Aorta (tissue), 5 donors: ENCODE results near the gene CIB1. TPM values are rescaled to one million over a fixed set of nuclear protein-coding genes. Genes with fewer than 3 reads are reported as not detected.

Source experiments
- ATAC-seq: fragments of 200-7000 bp; cut with Tn5 transposase; one replicate; pipeline ENCODE4 v1.9.1; 2022; ENCODE audit warnings: moderate library complexity; ENCODE audit not compliant: low FRiP score
- DNase-seq, 2 donors: peaks; one replicate each; pipeline ENCODE4 v3.0.0-alpha.2; 2020
- H3K27ac ChIP-seq, 2 donors: one replicate each; pipeline ENCODE4 v1.5.1; 2013; ENCODE audit warnings: low read length in 2 of 2, mild to moderate bottlenecking in 2 of 2, moderate library complexity in 2 of 2, control low read depth in 1 of 2, inconsistent platforms in 1 of 2, low read depth in 1 of 2
- H3K27me3 ChIP-seq, 2 donors: one replicate each; pipeline ENCODE4 v1.6.1; 2013; ENCODE audit warnings: control low read depth in 1 of 2, low read length in 1 of 2, mild to moderate bottlenecking in 1 of 2, moderate library complexity in 1 of 2; ENCODE audit not compliant: insufficient read depth in 2 of 2, control insufficient read depth in 1 of 2
- H3K36me3 ChIP-seq, 2 donors: one replicate each; pipeline ENCODE4 v1.6.1; 2013; ENCODE audit warnings: control low read depth in 1 of 2, low read length in 1 of 2, mild to moderate bottlenecking in 1 of 2; ENCODE audit not compliant: insufficient read depth in 2 of 2, control insufficient read depth in 1 of 2
- H3K4me1 ChIP-seq, 2 donors: one replicate each; pipeline ENCODE4 v1.6.1; 2013; ENCODE audit warnings: low read length in 2 of 2, control low read depth in 1 of 2, mild to moderate bottlenecking in 1 of 2, moderate library complexity in 1 of 2; ENCODE audit not compliant: insufficient read depth in 2 of 2, control insufficient read depth in 1 of 2
- H3K4me3 ChIP-seq, 2 donors: one replicate each; pipeline ENCODE4 v1.5.1; 2013; ENCODE audit warnings: low read length in 2 of 2, control low read depth in 1 of 2, mild to moderate bottlenecking in 1 of 2
- H3K9me3 ChIP-seq: one replicate; pipeline ENCODE4 v1.6.1; 2013; ENCODE audit warnings: mild to moderate bottlenecking, low read length; ENCODE audit not compliant: control insufficient read depth
- WGBS, 2 donors: extraction: QIAGEN DNeasy Blood & Tissue Kit; methylation state at CpG; one replicate each; pipeline ENCODE4 v1.1.7; 2013; 5-methylcytosine and 5-hydroxymethylcytosine counted together
- intact Hi-C, 2 donors: fragments of 100-400 bp; cut with DNase I; formaldehyde crosslinking; loops; one replicate each; pipeline versions ENCODE4 v1.14.2 to v1.15.0; 2022
- polyA plus RNA-seq, 2 donors: library from polyadenylated mRNA; stranded (reverse); fragments of 200-250 nt; gene quantifications; one replicate each; pipeline ENCODE4 v1.2.3, GENCODE V29; 2013
- total RNA-seq, 2 donors: library from RNA; stranded (reverse); fragmentation: NEBNext Ultra II Directional; extraction: Animal tissue kit (Norgen Biotek cat#: 25700); gene quantifications; one replicate each; pipeline ENCODE4 v1.2.1, GENCODE V29; 2021
- donor health status: healthy with polysubstance abuse.
- donor health status: Bipolar disorder and iron deficiency.
- donor health status: DM: no; HTN: no; CAD: no.
- donor health status: DM: no; HTN: no; CAD: no.
- donor health status: DM: yes; HTN: yes; CAD: no.

The CIB1 gene
- total and polyA plus RNA-seq, 4 donors, result 35.5 to 128 (median 74.4) TPM

- Histone ChIP-seq H3K36me3 (no peaks in the 10 kb centered on the region), H3K27ac (no peak overlapping the region), H3K4me1 (no peaks in the 10 kb centered on the region), H3K4me3 (no peak overlapping the region), H3K27me3 (no peaks in the 10 kb centered on the region), H3K9me3 (no peaks in the 10 kb centered on the region)
- intact Hi-C loops, result no loop called here
- no peak for DNase-seq
- 90 to 94% methylated on average over 18 of the region's 18 CpGs for WGBS, 2 donors
- ATAC-seq, result no peak
These were observed 8.1 kb downstream of the CIB1 start for GRCh38 chr15:90225504-90226234.

DNA sequence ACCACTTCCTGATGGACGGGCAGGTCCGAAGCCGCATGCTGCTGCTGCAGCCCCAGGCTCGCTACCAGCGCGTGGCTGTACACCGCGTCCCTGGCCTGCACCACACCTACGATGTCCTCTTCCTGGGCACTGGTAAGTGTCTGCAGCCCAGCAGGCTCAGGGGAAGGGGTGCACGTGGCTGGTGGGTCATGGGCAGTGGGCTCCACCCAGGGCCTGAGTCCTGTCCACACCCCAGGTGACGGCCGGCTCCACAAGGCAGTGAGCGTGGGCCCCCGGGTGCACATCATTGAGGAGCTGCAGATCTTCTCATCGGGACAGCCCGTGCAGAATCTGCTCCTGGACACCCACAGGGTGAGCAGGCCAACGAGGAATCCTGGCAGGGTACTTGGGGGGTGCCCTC is 8.7 kb downstream of the CIB1 start:
- no peaks in the 10 kb centered on the region for H3K36me3 ChIP-seq
- no peaks in the 10 kb centered on the region for H3K27me3 ChIP-seq

DNA sequence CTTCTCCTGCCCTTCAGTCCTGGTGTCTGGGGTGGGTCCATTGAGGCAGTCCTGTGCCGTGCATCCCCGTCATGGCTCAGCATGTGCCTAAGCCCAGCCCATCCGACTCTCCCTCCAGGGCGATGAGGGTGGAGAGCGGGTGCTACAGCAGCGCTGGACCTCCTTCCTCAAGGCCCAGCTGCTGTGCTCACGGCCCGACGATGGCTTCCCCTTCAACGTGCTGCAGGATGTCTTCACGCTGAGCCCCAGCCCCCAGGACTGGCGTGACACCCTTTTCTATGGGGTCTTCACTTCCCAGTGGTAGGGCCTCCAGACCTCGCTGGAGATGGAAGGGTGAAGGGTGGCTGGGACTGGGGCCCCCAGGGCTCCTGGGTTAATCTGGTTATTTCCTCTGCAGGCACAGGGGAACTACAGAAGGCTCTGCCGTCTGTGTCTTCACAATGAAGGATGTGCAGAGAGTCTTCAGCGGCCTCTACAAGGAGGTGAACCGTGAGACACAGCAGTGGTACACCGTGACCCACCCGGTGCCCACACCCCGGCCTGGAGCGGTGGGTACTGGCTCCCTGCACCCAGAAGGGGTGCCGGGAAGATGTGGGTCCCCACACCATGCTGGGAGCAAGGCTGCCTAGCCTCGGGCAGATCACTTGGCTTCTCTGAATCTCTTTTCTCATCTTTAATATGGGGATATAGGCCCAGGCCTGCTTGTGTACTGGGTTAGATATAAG is 10.1 kb downstream of the CIB1 start:
- ATAC-seq (no peak), DNase-seq (peak in 1 of 2 donors; percentile 11)
- no peaks in the 10 kb centered on the region for H3K4me1 ChIP-seq
- H3K36me3 ChIP-seq, result no peaks in the 10 kb centered on the region
- intact Hi-C loops, result no loop called here
- no peaks in the 10 kb centered on the region for H3K27me3 ChIP-seq
- 94% methylated on average over 22 of the region's 22 CpGs for WGBS, 2 donors
- no peak overlapping the region for H3K27ac ChIP-seq
- H3K9me3 ChIP-seq, result no peaks in the 10 kb centered on the region
- H3K4me3 ChIP-seq, result no peak overlapping the region

More for the DNA sequence above, 8.7 kb downstream of the CIB1 start:
- Histone ChIP-seq H3K4me1 (no peaks in the 10 kb centered on the region), H3K9me3 (no peaks in the 10 kb centered on the region), H3K27ac (no peak overlapping the region), H3K4me3 (no peak overlapping the region)
- intact Hi-C loops, result no loop called here
- DNase-seq (no peak), ATAC-seq (no peak)
- 96% methylated on average over 17 of the region's 17 CpGs for WGBS, 2 donors

DNA sequence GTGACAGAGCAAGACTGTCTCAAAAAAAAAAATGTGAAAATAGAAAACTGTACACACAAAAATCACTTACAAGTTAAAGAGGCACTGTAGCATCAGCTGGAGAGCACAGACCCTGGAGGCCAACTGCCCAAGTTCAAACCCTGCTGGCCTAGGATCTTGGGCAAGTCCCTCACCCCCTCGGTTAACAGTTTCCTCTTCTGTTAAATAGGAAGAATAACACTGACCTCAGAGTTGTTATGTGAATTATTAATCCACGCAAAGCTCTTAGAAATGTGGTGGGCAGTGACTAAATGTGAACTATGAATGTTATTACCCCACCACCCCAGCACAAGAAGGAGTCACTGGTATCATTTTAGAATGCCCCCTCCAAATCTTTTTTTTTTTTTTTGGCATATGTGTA is 11.2 kb downstream of the CIB1 start:
- WGBS, 2 donors, result 88% methylated on average over 2 of the region's 2 CpGs
- Histone ChIP-seq H3K27me3 (no peaks in the 10 kb centered on the region), H3K9me3 (no peaks in the 10 kb centered on the region), H3K4me1 (no peaks in the 10 kb centered on the region), H3K4me3 (no peak overlapping the region), H3K36me3 (no peaks in the 10 kb centered on the region), H3K27ac (no peak overlapping the region)
- intact Hi-C loops, result no loop called here
- no peak for ATAC-seq
- peak in 1 of 2 donors; percentile 3 for DNase-seq

DNA sequence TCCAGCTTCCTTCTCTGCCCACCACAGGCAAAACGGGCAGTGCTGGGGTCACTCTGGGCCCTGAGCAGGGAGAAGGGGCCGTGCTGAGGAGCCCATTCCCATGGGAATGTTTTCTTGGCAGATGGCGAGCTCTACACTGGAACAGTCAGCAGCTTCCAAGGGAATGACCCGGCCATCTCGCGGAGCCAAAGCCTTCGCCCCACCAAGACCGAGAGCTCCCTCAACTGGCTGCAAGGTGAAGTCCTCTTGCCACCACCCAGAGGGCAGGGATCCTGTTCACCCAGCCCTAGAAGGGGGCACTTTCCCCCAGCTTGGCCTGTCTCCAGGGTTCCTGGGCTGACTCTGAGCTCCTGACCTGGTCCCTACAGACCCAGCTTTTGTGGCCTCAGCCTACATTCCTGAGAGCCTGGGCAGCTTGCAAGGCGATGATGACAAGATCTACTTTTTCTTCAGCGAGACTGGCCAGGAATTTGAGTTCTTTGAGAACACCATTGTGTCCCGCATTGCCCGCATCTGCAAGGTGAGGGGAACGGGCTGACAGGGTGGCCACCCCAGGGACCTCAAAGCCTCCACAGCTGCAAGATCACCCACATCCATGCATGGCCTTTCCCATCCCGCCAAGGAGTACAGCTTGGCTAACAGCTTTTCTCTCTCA is 12.4 kb downstream of the CIB1 start:
- 14 to 17% methylated on average over 14 of the region's 14 CpGs for WGBS, 2 donors
- ATAC-seq (peak; percentile 90), DNase-seq (peak; percentile 89 to 93)
- Histone ChIP-seq H3K27ac (no peak overlapping the region), H3K4me3 (no peak overlapping the region), H3K4me1 (no peaks in the 10 kb centered on the region), H3K36me3 (no peaks in the 10 kb centered on the region), H3K9me3 (no peaks in the 10 kb centered on the region), H3K27me3 (no peaks in the 10 kb centered on the region)
- intact Hi-C loops, result no loop called here

GRCh38 chr15:90219421-90220141 is 14.2 kb downstream of the CIB1 start:
- Histone ChIP-seq H3K9me3 (no peaks in the 10 kb centered on the region), H3K4me1 (no peaks in the 10 kb centered on the region), H3K27ac (no peak overlapping the region), H3K4me3 (no peak overlapping the region), H3K36me3 (no peaks in the 10 kb centered on the region), H3K27me3 (no peaks in the 10 kb centered on the region)
- intact Hi-C loops, result no loop called here
- peak in 1 of 2 donors; percentile 86 for DNase-seq
- WGBS, 2 donors, result 83 to 85% methylated on average over 17 of the region's 17 CpGs
- ATAC-seq, result peak; percentile 49

DNA sequence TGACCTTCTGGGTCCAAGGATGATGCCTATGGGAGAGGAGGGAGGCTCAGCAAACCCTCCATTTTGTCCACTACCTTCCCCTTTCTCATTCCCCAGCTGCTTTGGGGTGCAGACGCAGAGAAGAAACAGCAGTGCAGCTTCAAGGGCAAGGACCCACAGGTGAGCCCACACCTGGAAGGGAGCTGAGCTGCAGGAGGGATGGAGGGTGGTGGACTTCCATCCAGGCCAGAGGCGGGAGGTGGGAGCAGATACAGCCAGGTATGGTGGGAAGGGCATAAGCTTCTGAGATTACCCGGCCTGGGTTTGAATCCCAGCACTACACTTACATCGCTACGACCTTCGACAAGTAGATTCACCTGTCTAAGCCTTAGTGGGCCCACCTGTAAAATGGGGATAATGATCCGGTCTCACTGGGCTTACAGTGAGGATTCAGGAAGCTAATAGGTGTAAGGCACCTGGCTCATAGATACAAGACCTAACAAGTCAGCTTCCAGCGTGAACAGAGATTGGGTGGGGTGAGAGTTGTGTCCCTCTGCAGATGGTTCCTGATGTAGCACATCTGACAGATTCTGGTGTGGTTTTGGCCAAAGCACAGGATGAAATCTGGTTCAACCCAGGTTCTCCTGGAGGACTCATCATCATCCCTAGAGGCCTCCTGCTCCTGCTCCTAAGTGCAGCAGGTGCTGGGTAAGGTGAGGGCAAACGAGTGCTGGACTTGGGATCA is 15.9 kb downstream of the CIB1 start:
- Histone ChIP-seq H3K4me1 (no peaks in the 10 kb centered on the region), H3K27ac (no peak overlapping the region), H3K27me3 (no peaks in the 10 kb centered on the region), H3K36me3 (no peaks in the 10 kb centered on the region), H3K4me3 (no peak overlapping the region), H3K9me3 (no peaks in the 10 kb centered on the region)
- peak in 1 of 2 donors; percentile 12 for DNase-seq
- ATAC-seq, result no peak
- 75 to 85% methylated on average over 9 of the region's 9 CpGs for WGBS, 2 donors
- intact Hi-C loops, result no loop called here

DNA sequence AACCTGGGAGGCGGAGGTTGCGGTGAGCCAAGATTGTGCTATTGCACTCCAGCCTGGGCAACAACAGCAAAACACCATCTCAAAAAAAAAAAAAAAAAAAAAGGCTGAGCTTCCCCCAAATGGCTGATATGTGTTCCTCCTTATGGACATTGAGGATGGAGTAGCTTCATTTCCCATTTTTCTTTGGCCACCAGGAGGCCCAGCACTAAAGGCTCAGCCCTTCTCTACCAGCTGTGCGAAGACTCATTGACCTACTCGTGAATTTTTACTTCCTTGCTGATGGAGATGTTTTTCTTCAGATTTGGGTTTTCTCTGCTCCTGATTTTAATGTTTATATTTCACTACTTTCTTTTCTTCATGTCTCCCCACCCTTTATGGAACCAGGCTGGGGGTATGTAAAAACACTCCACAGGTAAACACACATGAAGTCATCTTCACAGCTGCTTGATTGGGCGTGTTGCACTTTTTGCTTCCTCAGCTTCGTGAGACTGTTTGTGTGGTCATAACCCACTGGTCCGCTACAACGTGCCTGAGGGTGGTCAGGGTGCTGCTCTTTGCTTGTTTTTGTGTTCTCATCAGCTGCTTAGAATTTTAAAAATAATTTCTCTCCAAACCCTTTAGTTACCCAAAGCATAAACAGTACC is 19.1 kb downstream of the CIB1 start:
- no peak overlapping the region for H3K4me3 ChIP-seq
- no peaks in the 10 kb centered on the region for H3K4me1 ChIP-seq
- WGBS, 2 donors, result 83 to 84% methylated on average over 8 of the region's 8 CpGs
- no peak overlapping the region for H3K27ac ChIP-seq
- ATAC-seq, result no peak
- intact Hi-C loops, result no loop called here
- no peaks in the 10 kb centered on the region for H3K36me3 ChIP-seq
- no peaks in the 10 kb centered on the region for H3K27me3 ChIP-seq
- DNase-seq, result peak in 1 of 2 donors; percentile 26
- H3K9me3 ChIP-seq, result no peaks in the 10 kb centered on the region
